Naive thymus-derived CD8-positive, alpha-beta T cell (primary cell): Measurements from ENCODE around the gene INSM1. TPM values are rescaled to one million over a fixed set of nuclear protein-coding genes. Genes with fewer than 3 reads are reported as not detected.

Experiments used
- ATAC-seq, 2 donors: fragments of 150-1000 bp; cut with Tn5 transposase in 1 of 2; sonication (Bioruptor Pico), chemical (Tn5 transposase) in 1 of 2; 1 replicate in 1 of 2; 2 replicates in 1 of 2; pipeline ENCODE4 v1.10.0; 2021; ENCODE audit warnings: mild to moderate bottlenecking in 2 of 2, moderate library complexity in 2 of 2
- POLR2A ChIA-PET: fragments of 350-600 bp; sonication (Branson Sonifier 250); formaldehyde crosslinking; loops from one replicate; lab custom pipeline; 2021; ENCODE audit warnings: antibody characterized with exemption; lab: Charles Lee
- DNase-seq, 10 donors: peaks; one replicate each; pipeline versions ENCODE4 v3.0.0 to v3.0.0-alpha.2; 2020 to 2022
- H3K27ac Mint-ChIP-seq, 10 donors: one replicate each; pipeline ENCODE4 v1.8.0; 2020 to 2022; ENCODE audit warnings: mild to moderate bottlenecking in 10 of 10, mixed read lengths in 10 of 10, moderate library complexity in 4 of 10, inconsistent platforms in 1 of 10
- H3K27me3 Mint-ChIP-seq, 5 donors: one replicate each; pipeline ENCODE4 v1.8.0; 2021 to 2022; ENCODE audit warnings: mixed read lengths in 5 of 5
- H3K36me3 Mint-ChIP-seq, 3 donors: one replicate each; pipeline ENCODE4 v1.8.0; 2020 to 2022; ENCODE audit warnings: mixed read lengths in 3 of 3, mild to moderate bottlenecking in 2 of 3, inconsistent platforms in 1 of 3
- H3K4me1 Mint-ChIP-seq, 4 donors: one replicate each; pipeline ENCODE4 v1.8.0; 2021 to 2022; ENCODE audit warnings: mixed read lengths in 4 of 4
- H3K4me3 Mint-ChIP-seq, 10 donors: one replicate each; pipeline ENCODE4 v1.8.0; 2020 to 2022; ENCODE audit warnings: mild to moderate bottlenecking in 10 of 10, mixed read lengths in 10 of 10, moderate library complexity in 6 of 10, inconsistent platforms in 1 of 10
- H3K9me3 Mint-ChIP-seq, 9 donors: one replicate each; pipeline ENCODE4 v1.8.0; 2020 to 2022; ENCODE audit warnings: mixed read lengths in 9 of 9, mild to moderate bottlenecking in 3 of 9, inconsistent platforms in 1 of 9, moderate library complexity in 1 of 9
- polyA plus RNA-seq, 3 donors: library from polyadenylated mRNA; unstranded; fragments of 300-500 nt; fragmentation: Illumina TruSeq; gene quantifications; one replicate each; pipeline ENCODE4 v1.2.3, GENCODE V29; 2021
- total RNA-seq, 8 experiments: library from RNA in 2 of 8; stranded (reverse) in 2 of 8; gene quantifications; one replicate each; pipeline ENCODE4 v1.2.3 and lab custom pipeline; 2021 to 2026

Gene INSM1
- total and polyA plus RNA-seq, 5 experiments from 2014 or later: not detected

DNA sequence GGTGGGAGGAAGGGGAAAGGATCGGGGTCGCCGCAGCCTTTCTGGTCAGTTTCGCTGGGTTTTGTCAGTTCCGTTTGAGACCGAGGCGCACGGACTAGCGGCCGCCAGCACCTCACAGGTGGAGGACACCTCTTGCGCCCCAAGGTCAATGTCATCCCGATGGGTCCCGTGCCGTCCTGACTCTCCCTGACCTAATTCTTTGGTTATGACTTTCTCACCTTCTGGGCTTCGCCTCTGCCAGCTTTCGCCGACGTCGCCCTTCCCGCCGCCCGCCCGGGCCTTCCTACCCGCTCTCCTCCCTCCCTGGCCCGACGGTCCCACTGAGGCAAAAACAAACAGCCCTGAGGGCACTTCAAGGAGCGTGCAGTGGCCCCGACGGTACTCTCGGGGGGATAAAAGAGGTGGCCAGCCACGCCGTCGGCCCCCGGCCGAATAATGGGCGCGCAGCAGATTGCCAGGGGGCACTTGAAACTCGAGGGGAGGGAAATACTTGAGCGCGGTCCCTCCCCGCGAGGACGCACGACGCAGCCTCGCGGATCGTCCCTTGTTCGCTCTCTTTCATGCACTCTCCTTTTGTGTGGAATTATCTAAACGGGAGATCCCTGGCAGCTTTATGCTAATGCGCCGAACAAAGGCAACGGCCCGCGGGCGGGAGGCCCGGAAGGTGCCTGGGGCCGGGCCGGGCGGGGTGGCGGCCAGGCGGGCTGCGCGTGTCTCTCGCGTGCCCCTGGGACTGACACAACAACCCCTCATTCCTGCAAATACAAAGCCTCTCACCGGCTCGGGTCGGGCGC lies 3.9 kb upstream of the INSM1 start:
- Mint-ChIP-seq H3K4me1 (peaks cover 7 to 42% (median 34%) of the 10 kb centered on the region in 4 donors), H3K27me3 (peaks cover 20 to 64% (median 49%) of the 10 kb centered on the region in 5 donors), H3K36me3 (no peaks in the 10 kb centered on the region), H3K4me3 (no peak overlapping the region), H3K27ac (no peak overlapping the region), H3K9me3 (no peaks in the 10 kb centered on the region)
- ATAC-seq (no peak), DNase-seq (no peak)
- POLR2A ChIA-PET: no interaction called here

DNA sequence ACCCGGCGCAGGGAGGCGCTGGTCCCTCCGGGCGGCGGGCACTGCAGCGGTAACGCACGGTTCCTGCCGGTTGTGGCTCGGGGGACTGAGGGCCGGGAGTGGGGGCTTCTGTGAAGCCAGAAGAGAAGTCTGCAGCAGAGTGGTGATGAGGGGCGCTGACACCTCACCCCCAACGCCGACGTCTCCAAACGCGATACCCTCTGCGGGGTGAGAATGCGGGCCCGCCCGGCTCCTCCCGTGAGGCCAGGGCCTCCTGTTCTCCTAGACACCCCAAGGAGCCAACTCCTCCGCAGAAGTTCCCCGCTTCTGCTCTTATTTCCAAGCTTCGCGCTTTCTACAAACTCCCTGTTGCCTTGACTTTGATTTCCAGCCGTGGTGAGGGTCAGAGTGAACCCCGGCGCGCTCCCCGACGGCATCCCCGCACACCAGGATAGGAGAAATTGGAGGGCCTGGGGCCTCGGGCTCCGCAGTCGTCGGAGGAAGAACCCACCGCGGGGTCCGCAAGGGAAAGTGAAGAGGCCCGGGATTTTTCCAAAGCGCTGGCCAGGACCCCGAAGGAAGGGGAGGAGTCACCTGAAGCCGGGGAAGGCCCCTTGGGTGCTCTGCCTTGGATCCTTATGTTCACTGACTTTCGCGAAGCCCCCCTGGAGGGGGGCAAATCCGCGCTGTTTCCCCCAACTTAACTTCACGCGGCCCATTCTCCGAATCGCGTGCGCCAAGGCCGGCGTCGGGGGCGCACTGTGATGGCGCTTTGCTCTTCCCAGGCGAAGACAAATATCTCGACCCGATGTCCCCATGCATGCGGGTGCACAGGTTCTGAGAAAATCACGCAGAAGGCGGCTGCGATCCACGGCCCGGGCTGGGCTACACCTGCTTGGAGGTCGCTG lies 3.1 kb upstream of the INSM1 start:
- peaks cover 5 to 38% (median 31%) of the 10 kb centered on the region in 4 donors for H3K4me1 Mint-ChIP-seq
- no peak overlapping the region for H3K27ac Mint-ChIP-seq
- peaks cover 0 to 1% (median 0%) of the 10 kb centered on the region in 9 donors for H3K9me3 Mint-ChIP-seq
- ATAC-seq (no peak), DNase-seq (no peak)
- peaks cover 20 to 64% (median 47%) of the 10 kb centered on the region in 5 donors for H3K27me3 Mint-ChIP-seq
- peaks cover 0 to 1% (median under 1%) of the 10 kb centered on the region in 3 donors for H3K36me3 Mint-ChIP-seq
- POLR2A ChIA-PET: no interaction called here
- no peak overlapping the region for H3K4me3 Mint-ChIP-seq

DNA sequence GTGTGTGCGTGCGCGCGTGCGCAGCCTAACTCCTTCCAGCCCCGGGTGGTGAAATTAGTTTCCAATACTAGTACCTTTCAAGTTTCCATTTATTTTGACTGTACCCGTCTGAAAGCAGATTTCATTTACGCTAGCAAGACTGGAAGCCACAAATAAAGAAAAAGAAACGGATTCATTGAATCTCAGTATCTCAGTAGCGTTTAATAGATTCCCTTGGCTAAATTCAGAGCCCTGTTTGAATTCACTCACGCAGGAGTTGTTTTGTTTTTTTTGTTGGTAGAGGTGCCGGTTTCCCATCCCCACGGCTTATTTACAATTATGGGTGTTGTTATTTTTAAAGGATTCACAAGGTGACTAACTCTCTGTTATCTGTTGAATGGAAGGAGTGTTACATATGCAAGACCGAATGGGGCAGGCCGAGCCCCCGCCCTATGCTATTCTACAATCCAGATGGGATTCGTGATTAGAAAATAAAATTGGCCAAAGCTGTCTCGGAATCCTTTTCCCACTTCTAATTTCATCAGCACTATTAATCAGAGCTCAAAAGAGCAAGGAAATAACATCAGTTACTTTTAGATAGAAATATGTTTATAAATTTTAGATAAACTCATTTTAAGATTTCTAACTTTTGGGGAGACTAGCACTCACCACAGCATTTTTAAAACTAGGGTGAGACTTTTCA lies 2.3 kb upstream of the INSM1 start:
- Mint-ChIP-seq H3K27ac (no peak overlapping the region), H3K9me3 (peaks cover 0 to 3% (median 0%) of the 10 kb centered on the region in 9 donors), H3K27me3 (peaks cover 22 to 68% (median 48%) of the 10 kb centered on the region in 5 donors), H3K4me3 (peak overlapping the region in 2 of 10 donors; percentile 10 to 16), H3K36me3 (peaks cover 0 to 5% (median 5%) of the 10 kb centered on the region in 3 donors), H3K4me1 (peaks cover 5 to 35% (median 27%) of the 10 kb centered on the region in 4 donors)
- ATAC-seq: no peak
- DNase-seq: no peak
- POLR2A ChIA-PET: no interaction called here

DNA sequence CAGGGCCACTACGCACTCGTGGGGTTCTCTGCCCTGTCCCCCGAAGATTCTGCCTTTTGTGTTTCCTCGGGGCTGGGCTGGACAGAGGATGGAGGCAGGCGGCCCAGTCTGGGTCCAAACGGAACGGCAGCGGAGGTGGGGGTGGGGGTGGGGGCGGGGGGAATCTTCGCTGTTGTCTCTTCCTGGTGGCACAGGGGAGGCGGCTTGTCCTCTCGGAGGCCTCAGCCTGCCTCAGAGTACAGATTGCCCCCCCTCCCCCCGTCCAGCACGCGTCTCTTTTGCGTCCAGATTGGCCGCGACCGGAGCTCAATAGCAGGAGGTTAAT lies 1.4 kb upstream of the INSM1 start:
- ATAC-seq: no peak

DNA sequence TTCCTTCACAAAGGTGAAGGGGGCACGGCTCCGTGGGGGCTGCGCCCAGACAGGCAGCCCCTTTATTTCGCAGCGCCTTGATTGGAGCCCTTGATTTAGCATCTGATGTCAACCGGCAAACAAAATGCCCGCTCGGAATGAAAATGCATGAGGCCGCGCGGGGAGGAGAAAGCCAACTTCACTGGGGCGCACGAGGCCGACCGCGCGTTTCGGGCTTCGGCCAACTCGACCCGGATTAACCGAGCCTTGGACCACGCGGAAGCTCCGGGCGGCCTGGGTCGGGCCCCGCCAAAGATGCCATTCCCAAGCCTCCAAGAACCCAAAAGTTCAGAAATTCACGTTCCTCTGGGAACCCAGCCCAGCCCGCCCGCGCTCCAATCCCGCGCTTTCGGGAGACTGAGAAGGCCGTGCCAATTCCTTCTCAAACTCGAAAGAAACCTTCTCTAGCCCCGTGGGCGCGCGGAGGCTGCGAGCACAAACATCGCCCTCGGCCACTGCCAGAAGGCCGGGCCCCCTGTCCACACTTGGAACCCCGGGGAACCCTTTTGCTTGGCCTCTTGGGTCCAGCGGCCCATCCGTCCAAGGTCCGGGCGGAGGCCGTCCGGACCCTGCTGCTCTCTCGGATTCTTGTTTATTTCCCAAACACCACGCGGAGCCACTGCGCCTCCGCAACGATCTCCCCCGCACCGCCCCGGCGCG lies 879 bp upstream of the INSM1 start:
- H3K36me3 Mint-ChIP-seq: peaks cover 0 to 5% (median 5%) of the 10 kb centered on the region in 3 donors
- DNase-seq (no peak), ATAC-seq (no peak)
- H3K27ac Mint-ChIP-seq: no peak overlapping the region
- H3K4me1 Mint-ChIP-seq: peaks cover 3 to 28% (median 23%) of the 10 kb centered on the region in 4 donors
- peak overlapping the region in 3 of 10 donors; percentile 18 to 61 (median 49) for H3K4me3 Mint-ChIP-seq
- H3K27me3 Mint-ChIP-seq: peaks cover 30 to 68% (median 49%) of the 10 kb centered on the region in 5 donors
- peaks cover 0 to 3% (median 0%) of the 10 kb centered on the region in 9 donors for H3K9me3 Mint-ChIP-seq
- POLR2A ChIA-PET: no interaction called here

More for the DNA sequence above, 1.4 kb upstream of the INSM1 start:
- no peak for DNase-seq
- Mint-ChIP-seq H3K36me3 (peaks cover 0 to 5% (median 5%) of the 10 kb centered on the region in 3 donors), H3K9me3 (peaks cover 0 to 3% (median 0%) of the 10 kb centered on the region in 9 donors), H3K27me3 (peaks cover 27 to 68% (median 50%) of the 10 kb centered on the region in 5 donors), H3K4me1 (peaks cover 3 to 30% (median 23%) of the 10 kb centered on the region in 4 donors), H3K27ac (no peak overlapping the region), H3K4me3 (peak overlapping the region in 6 of 10 donors; percentile 10 to 60 (median 44))
- POLR2A ChIA-PET: no interaction called here

DNA sequence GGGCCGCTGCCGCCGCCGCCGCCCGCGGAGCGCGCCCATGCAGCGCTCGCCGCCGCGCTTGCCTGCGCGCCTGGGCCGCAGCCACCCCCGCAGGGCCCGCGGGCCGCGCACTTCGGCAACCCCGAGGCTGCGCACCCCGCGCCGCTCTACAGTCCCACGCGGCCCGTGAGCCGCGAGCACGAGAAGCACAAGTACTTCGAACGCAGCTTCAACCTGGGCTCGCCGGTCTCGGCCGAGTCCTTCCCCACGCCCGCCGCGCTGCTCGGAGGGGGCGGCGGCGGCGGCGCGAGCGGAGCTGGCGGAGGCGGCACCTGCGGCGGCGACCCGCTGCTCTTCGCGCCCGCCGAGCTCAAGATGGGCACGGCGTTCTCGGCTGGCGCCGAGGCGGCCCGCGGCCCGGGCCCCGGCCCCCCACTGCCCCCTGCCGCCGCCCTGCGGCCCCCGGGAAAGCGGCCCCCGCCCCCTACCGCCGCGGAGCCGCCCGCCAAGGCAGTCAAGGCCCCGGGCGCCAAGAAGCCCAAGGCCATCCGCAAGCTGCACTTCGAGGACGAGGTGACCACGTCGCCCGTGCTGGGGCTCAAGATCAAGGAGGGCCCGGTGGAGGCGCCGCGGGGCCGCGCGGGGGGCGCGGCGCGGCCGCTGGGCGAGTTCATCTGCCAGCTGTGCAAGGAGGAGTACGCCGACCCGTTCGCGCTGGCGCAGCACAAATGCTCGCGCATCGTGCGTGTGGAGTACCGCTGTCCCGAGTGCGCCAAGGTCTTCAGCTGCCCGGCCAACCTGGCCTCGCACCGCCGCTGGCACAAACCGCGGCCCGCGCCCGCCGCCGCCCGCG lies 730 bp downstream of the INSM1 start:
- Mint-ChIP-seq H3K4me1 (peaks cover 5 to 20% (median 13%) of the 10 kb centered on the region in 4 donors), H3K4me3 (no peak overlapping the region), H3K27ac (no peak overlapping the region), H3K36me3 (peaks cover 0 to 5% (median 5%) of the 10 kb centered on the region in 3 donors), H3K27me3 (peaks cover 26 to 68% (median 51%) of the 10 kb centered on the region in 5 donors), H3K9me3 (peaks cover 0 to 3% (median 0%) of the 10 kb centered on the region in 9 donors)
- DNase-seq (no peak), ATAC-seq (no peak)
- POLR2A ChIA-PET: no interaction called here

DNA sequence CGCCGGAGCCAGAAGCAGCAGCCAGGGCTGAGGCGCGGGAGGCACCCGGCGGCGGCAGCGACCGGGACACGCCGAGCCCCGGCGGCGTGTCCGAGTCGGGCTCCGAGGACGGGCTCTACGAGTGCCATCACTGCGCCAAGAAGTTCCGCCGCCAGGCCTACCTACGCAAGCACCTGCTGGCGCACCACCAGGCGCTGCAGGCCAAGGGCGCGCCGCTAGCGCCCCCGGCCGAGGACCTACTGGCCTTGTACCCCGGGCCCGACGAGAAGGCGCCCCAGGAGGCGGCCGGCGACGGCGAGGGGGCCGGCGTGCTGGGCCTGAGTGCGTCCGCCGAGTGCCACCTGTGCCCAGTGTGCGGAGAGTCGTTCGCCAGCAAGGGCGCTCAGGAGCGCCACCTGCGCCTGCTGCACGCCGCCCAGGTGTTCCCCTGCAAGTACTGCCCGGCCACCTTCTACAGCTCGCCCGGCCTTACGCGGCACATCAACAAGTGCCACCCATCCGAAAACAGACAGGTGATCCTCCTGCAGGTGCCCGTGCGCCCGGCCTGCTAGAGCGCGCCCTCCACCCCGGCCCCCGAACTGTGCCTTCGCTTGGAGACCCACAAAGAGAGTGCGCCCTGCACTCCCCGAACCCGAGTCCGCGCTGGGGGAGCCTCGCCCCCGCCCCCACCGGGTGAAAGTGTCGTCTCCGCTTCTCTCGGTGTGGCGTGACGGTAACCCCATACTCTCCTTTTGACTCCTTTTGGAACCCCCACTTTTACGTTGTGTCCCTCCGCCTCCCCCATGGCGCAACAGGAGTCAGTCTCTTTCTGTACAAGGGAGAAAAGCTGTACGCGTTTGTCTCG lies 1.6 kb downstream of the INSM1 start:
- peaks cover 0 to 5% (median 5%) of the 10 kb centered on the region in 3 donors for H3K36me3 Mint-ChIP-seq
- peak overlapping the region in 9 of 10 donors; percentile 25 to 81 (median 38) for H3K4me3 Mint-ChIP-seq
- ATAC-seq (no peak), DNase-seq (no peak)
- H3K4me1 Mint-ChIP-seq: peaks cover 5 to 14% (median 10%) of the 10 kb centered on the region in 4 donors
- no peak overlapping the region for H3K27ac Mint-ChIP-seq
- POLR2A ChIA-PET: no interaction called here
- H3K9me3 Mint-ChIP-seq: peaks cover 0 to 3% (median 0%) of the 10 kb centered on the region in 9 donors
- H3K27me3 Mint-ChIP-seq: peaks cover 30 to 74% (median 53%) of the 10 kb centered on the region in 5 donors

DNA sequence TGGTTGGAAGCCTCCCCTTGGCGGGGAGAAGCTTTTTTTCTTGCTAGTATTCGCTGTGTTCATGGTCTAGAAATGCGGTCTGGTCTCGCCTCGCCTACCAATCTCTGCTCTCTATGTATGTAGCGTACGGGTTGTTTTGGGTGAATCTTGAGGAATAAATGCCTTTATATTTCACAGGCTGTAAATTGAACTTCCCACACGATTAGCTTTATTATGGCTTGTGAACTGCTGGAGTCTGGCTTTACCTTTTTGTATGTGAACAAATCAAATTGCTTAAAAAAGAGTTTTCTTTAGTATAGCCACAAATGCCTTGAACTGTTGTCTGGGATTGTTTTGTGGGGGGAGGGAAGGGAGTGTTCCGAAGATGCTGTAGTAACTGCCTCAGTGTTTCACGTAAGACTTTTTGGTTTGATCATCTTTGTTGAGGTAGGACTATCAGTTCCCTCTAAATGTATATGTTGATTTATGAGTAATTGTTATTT lies 2.2 kb downstream of the INSM1 start:
- ATAC-seq (no peak), DNase-seq (no peak)
- H3K36me3 Mint-ChIP-seq: peaks cover 0 to 5% (median 5%) of the 10 kb centered on the region in 3 donors
- POLR2A ChIA-PET: no interaction called here
- peaks cover 5 to 14% (median 10%) of the 10 kb centered on the region in 4 donors for H3K4me1 Mint-ChIP-seq
- peaks cover 30 to 74% (median 56%) of the 10 kb centered on the region in 5 donors for H3K27me3 Mint-ChIP-seq
- no peak overlapping the region for H3K27ac Mint-ChIP-seq
- peak overlapping the region; percentile 4 to 81 (median 36) for H3K4me3 Mint-ChIP-seq
- peaks cover 0 to 3% (median 0%) of the 10 kb centered on the region in 9 donors for H3K9me3 Mint-ChIP-seq

DNA sequence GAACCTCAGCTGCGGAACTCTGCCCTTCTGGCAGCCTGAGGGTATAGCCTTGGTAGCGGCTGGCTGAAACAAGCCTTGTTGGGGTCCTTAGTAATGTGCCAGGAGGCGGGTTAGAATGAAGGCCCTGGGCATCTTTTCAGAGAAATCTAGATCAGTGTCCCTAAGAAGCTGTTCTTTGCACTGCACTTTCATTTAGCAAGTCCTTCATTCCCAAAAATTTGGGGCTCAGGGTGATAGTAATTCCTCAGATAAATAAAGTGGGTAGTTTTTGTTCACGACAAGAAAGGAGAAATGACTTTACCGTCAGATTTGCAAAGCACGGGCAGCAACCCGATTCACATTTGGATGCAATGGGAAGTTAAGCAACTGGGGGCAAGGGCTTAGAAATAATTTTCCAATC lies 3.2 kb downstream of the INSM1 start:
- peaks cover 0 to 5% (median 5%) of the 10 kb centered on the region in 3 donors for H3K36me3 Mint-ChIP-seq
- H3K9me3 Mint-ChIP-seq: peaks cover 0 to 3% (median 0%) of the 10 kb centered on the region in 9 donors
- POLR2A ChIA-PET: no interaction called here
- H3K27me3 Mint-ChIP-seq: peaks cover 31 to 73% (median 56%) of the 10 kb centered on the region in 5 donors
- no peak overlapping the region for H3K27ac Mint-ChIP-seq
- no peak overlapping the region for H3K4me3 Mint-ChIP-seq
- DNase-seq: no peak
- ATAC-seq: no peak
- peaks cover 5 to 10% (median 8%) of the 10 kb centered on the region in 4 donors for H3K4me1 Mint-ChIP-seq

DNA sequence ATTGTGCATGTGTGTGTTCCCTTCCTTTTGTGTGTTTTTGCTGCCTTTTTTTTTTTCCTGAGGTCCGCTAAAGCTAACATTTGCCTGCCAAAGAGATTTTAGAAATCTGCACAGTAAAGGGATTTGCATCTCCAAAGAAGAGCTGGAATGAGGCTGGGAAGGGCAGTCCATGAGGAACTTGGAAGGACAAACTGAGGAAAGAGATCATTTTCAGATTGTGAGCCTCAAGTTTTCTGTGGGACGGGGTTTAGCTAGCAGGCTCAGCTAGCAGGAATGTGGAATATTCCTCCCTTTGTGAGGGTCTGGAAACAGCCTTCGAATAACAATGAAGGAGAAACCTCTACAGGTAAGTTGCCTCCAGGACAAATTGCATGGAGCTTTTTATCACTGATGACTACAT lies 3.8 kb downstream of the INSM1 start:
- peaks cover 0 to 3% (median 0%) of the 10 kb centered on the region in 9 donors for H3K9me3 Mint-ChIP-seq
- no peak overlapping the region for H3K27ac Mint-ChIP-seq
- no peak for DNase-seq
- peak overlapping the region in 1 of 10 donors; percentile 45 for H3K4me3 Mint-ChIP-seq
- POLR2A ChIA-PET: no interaction called here
- peaks cover 5 to 8% (median 7%) of the 10 kb centered on the region in 4 donors for H3K4me1 Mint-ChIP-seq
- ATAC-seq: no peak
- H3K36me3 Mint-ChIP-seq: peaks cover 0 to 5% (median 5%) of the 10 kb centered on the region in 3 donors
- peaks cover 31 to 67% (median 52%) of the 10 kb centered on the region in 5 donors for H3K27me3 Mint-ChIP-seq
